GM19035 (cell line): ENCODE data around the gene VDR.

Experiments used
- ATAC-seq: cut with Tn5 transposase; IDR thresholded peaks from one replicate; pipeline ENCODE4 v1.9.1; 2021; ENCODE audit not compliant: unreplicated experiment

The VDR gene

GRCh38 chr12:47834199-47834903, 70.4 kb downstream of the VDR start:
- no peak for ATAC-seq

DNA sequence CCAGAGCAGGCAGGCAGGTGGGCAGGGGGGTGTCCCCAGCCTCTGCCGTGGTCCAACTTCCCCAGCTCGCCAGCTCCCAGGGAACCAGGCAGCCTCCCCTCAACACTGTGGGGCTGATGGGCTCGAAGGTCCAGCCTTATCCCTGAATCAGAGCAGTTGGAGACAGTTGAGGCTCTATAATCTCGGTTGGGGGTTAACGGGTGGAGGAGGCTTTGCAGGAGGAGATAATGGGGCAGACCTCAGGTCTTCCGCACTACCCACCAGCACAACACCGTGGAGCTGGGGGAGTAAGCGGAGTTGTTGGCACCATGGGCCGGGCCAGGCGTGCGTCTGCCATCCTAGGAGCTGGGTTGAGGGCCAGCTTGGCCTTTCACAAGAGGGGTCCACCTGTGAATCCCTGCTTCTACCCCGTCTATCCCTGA, 71.2 kb downstream of the VDR start:
- ATAC-seq = no peak

GRCh38 chr12:47832263-47832933, 72.4 kb downstream of the VDR start:
- no peak for ATAC-seq

DNA sequence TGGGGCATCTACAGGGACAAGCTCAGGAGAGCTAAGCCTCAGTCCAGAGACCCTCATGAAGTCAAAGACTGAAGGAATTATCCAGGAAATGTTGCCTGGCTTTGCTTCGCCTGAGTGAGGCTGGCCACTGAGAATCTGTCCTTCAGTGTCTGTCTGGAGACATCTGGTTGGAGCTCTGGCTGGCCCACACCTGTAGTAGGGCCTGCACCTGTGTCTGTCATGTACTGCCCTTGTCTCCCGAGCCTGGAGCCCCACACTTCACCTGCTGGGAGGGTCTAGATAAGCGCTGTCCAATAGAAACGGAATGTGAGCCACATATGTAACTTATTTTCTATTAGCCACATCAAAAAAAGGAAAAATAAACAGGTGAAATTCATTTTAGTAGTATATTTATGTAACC, 75.2 kb downstream of the VDR start:
- ATAC-seq = no peak

DNA sequence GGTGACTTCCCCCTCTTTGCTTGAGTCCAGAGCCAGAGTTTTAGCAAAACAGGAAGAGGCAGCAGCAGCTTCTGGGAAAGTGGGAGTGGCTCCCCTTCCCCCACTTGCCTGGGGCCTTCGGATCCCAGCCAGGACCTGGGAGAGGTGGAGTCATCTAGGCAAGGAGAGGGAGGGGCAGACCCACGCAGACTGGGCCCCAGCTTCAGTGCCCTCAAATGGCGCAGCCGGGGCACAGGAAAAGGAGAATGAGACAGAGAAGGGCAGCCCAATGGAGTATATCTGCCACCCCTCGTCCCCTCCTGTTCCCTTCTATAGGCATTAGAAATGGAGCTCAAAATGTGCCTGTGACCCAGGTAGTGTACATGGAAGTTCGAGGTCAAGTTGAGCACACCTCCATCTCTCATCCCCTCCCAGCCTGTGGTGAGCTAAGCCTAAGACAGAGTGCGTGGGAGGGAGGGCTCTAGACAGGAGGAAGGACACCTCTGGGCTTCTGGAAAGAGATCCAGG, 75.8 kb downstream of the VDR start:
- ATAC-seq = no peak

- ATAC-seq = no peak
These were observed 76.5 kb downstream of the VDR start for GRCh38 chr12:47828008-47828975.

GRCh38 chr12:47825173-47825639, 79.6 kb downstream of the VDR start:
- no peak for ATAC-seq

- no peak for ATAC-seq
These were observed 80.2 kb downstream of the VDR start for GRCh38 chr12:47824635-47825034.

DNA sequence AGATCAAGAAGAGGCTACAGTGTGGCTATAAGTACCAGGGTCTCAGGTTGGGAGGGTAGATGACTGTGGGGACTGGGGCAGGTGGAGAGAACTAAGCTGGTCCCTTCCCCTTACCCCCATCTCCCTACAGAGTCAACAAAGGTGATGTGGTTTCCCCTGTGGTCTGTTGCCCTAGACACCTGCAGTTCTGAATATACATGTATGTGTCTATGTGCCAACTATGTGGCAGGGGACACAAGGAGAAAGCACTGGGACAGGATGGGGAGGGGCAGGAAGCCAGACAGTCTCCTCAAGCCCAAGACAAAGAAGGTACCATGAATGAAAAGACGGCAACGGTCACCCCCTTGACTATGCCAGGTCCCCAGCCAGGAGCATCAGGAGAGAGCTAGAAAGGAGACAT, 80.6 kb downstream of the VDR start:
- no peak for ATAC-seq

GRCh38 chr12:47823422-47824086, 81.2 kb downstream of the VDR start:
- ATAC-seq = no peak

GRCh38 chr12:47822863-47823262, 81.9 kb downstream of the VDR start:
- no peak for ATAC-seq

DNA sequence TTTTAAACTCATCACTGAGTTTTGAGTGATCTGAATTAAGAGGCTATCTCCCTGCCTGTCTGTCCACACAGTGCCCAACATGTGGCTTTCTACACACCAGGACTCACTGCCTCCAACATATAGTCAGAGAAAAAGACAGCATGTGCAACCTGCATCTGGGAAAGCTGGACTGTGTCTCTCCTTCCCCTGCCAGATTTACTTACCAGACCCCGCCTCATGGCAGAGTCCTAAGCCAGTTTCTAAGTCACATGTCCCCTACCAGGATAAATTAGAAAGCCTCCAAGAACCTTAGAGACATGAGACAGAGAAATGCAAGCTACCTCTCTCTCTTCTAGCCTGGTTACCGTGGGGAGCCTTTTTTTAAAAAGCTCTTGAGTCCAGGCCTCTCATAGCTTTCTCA, 82.4 kb downstream of the VDR start:
- no peak for ATAC-seq

DNA sequence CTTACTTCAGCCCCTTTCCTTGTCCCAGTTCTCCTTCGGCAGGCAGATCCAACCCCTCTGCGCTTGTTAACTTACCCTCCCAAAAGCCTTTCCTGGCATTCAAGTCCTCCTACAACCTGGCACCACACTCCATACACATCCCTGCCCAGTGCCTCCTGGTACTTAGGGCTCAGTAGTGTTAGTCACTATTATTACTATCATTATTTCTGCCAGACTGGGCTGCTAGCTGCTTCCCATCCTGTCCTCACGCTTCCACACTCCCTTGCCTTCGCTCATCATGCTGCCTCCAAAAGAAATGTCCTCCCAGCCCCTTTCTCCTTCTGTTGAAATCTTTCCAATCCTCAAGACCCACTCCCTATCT, 83.5 kb downstream of the VDR start:
- no peak for ATAC-seq

DNA sequence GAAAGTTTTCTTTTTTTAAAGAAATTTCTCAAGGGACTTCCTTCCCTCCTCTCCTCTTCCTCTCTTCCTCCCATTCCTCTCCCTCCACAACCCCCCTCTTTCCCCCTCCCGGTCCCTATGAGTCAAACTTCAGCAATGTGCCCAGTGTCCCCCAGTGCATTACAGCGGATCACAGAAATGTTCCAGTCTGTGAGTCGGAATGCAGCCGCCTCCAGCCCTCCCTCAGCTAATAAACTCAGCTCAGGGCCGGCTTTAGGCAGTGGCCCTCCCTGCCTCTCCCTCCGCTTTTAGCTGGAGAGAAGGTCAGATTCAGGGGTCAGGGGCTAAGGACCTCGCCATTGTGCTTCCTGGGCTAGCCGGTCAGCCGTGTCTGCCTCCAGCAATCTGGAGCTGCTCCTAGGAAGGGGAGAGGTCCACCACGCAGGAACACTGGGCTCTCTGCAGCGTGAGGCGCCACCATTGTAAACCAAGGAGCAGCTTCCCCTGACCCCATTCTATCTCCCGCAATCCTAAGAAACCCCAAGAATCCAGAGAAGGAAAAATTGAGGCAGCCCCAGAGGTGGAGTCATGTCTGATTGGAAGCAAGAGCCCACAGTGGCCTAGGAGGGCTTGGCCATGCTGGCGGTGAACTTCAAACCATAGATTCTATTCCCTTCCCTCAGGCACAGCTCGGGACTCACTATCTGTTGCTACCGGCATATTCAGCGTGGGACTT, 84.0 kb downstream of the VDR start:
- ATAC-seq = no peak

- peak; percentile 39 for ATAC-seq
These were observed 84.7 kb downstream of the VDR start, which contains the start of gene HDAC7 for GRCh38 chr12:47819896-47820630. TSS of gene HDAC7 (minus strand) at chr12:47819903. CDS start at chr12:47819785, 118 bp downstream.

GRCh38 chr12:47819138-47819895, 85.5 kb downstream of the VDR start:
- ATAC-seq = peak; percentile 38

DNA sequence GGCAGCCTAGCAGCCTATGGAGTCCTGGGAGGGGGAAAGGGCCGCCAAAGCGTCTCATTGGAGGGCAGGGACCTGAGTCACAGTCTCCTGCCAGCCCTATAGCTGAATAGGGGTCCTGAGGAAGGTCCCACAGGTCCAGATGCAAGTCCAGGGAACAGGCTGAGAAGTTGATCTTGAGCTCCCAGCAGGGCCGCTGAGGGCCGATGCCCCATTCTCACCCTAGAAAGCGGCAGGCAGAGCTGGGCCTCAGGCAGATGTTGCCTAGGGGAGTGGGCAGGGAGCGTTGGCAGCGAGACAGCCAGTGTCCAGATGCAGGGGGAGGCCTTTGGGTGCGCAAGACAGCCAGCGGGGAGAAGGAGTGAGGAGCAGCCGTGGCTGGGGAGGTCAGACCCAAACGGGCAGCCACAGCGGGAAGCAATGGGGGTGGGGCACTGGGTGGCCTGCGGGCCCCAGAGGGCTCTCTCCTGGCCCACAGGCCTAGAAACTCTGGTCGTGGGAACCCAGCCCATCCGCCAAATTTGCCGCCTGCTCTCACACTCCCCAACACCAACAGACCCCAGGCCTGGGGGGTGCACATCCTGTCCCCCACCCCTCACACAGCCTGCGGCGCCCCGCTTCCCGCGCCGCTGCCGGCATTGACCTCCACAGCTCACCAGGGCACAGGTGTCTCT, 86.2 kb downstream of the VDR start:
- ATAC-seq = peak; percentile 25

DNA sequence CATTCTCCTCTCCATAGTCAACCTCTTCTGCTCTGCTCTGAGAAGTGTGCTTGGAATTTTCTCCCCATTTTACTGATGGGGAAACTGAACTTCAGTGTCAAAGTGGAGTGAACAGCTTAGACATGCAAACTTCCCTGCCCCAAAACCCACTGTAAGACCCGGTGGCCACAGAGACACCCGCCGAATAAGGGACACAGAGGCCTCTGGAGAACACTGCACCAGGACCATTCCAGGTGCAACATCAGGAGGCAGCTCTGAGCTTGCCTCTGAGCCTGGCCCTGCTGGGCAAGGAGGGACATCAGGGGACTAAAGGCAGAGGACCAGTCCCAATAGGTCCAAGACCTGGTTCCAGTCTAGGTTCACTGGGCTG, 86.8 kb downstream of the VDR start:
- ATAC-seq = no peak
